ENCODE measurements around the gene DOCK6. TPM values are rescaled to one million over a fixed set of nuclear protein-coding genes. Genes with fewer than 3 reads are reported as not detected.
A peak's percentile ranks its signal among the peaks of the same experiment; 100 is the strongest.

DOCK6 gene
- total and polyA plus RNA-seq, 11 donors: 21.6 to 57.8 (median 38.5) TPM

GRCh38 chr19:11197291-11198174 is 64.8 kb downstream of the DOCK6 start, which contains the start of gene KANK2:
KANK2 (minus strand) TSS chr19:11197545; CDS start chr19:11194511, 3,034 bp downstream.
- Histone ChIP-seq H3K36me3 (peaks cover 0 to 58% (median 49%) of the 10 kb centered on the region in 9 donors), H3K27me3 (peaks cover 0 to 6% (median 0%) of the 10 kb centered on the region in 9 donors), H3K27ac (peak within 1 kb of the TSS; percentile 81 to 100 (median 94)), H3K9me3 (no peaks in the 10 kb centered on the region), H3K4me3 (peak within 1 kb of the TSS; percentile 27 to 96 (median 77)), H3K4me1 (peaks cover 8 to 63% (median 53%) of the 10 kb centered on the region in 12 donors)
- peak; percentile 78 to 97 for TF ChIP-seq POLR2A (IDR thresholded peaks at IDR 0.05)
- peak in 4 of 12 donors; percentile 8 to 31 (median 22) for TF ChIP-seq CTCF (IDR thresholded peaks at IDR 0.05)
- DNase-seq: peak; percentile 88 to 95 (median 91)
- intact Hi-C loops (cut with DNase I): loop anchor here in 4 of 10 donors (2.0 to 5.0 kb wide), 2 partner anchors 40 to 55 kb away; partner anchors contain the start of gene SPC24 (in 3 of the 4)
- peak; percentile 63 to 90 (median 82) for ATAC-seq
- WGBS, 4 donors: 1 to 6% (median 1%) methylated on average over 19 to 78 of the region's 78 CpGs

- no peak for TF ChIP-seq CTCF (IDR thresholded peaks at IDR 0.05)
- TF ChIP-seq POLR2A (IDR thresholded peaks at IDR 0.05): no peak
- Histone ChIP-seq H3K4me3 (peak overlapping the region; percentile 27 to 96 (median 77)), H3K36me3 (peaks cover 0 to 58% (median 46%) of the 10 kb centered on the region in 9 donors), H3K9me3 (no peaks in the 10 kb centered on the region), H3K27me3 (peaks cover 0 to 6% (median 0%) of the 10 kb centered on the region in 9 donors), H3K4me1 (peaks cover 13 to 69% (median 61%) of the 10 kb centered on the region in 12 donors), H3K27ac (peak overlapping the region; percentile 81 to 100 (median 94))
- intact Hi-C loops (cut with DNase I): loop anchor here in 4 of 10 donors (2.0 to 5.0 kb wide), 2 partner anchors 39 to 54 kb away; partner anchors contain the start of gene SPC24 (in 3 of the 4)
- WGBS, 4 donors: 7 to 9% (median 8%) methylated on average over 30 to 47 of the region's 47 CpGs
- ATAC-seq: peak in 3 of 4 donors; percentile 25 to 48 (median 47)
- DNase-seq: peak; percentile 63 to 81 (median 66)
Observed at GRCh38 chr19:11196406-11197287, 65.7 kb downstream of the DOCK6 start.

GRCh38 chr19:11195681-11196080 is 66.6 kb downstream of the DOCK6 start:
- Histone ChIP-seq H3K27ac (peak overlapping the region; percentile 61 to 100 (median 92)), H3K36me3 (peaks cover 0 to 59% (median 36%) of the 10 kb centered on the region in 9 donors), H3K9me3 (no peaks in the 10 kb centered on the region), H3K4me3 (peak overlapping the region in 11 of 12 donors; percentile 26 to 96 (median 78)), H3K27me3 (peaks cover 0 to 6% (median 0%) of the 10 kb centered on the region in 9 donors), H3K4me1 (peaks cover 17 to 79% (median 70%) of the 10 kb centered on the region in 12 donors)
- DNase-seq: no peak
- intact Hi-C loops (cut with DNase I): loop anchor here in 4 of 10 donors (2.0 to 5.0 kb wide), 2 partner anchors 38 to 53 kb away; partner anchors contain the start of gene SPC24 (in 3 of the 4)
- ATAC-seq: no peak
- TF ChIP-seq POLR2A (IDR thresholded peaks at IDR 0.05): no peak
- no peak for TF ChIP-seq CTCF (IDR thresholded peaks at IDR 0.05)
- WGBS, 4 donors: 33 to 37% (median 35%) methylated on average over 12 of the region's 12 CpGs
